Left cardiac atrium (tissue), 4 donors: ENCODE data around the gene CCDC70. TPM values are rescaled to one million over a fixed set of nuclear protein-coding genes. Genes with fewer than 3 reads are reported as not detected.

Experiments
- ATAC-seq, 2 donors: fragments of 200-7000 bp; cut with Tn5 transposase; one replicate each; pipeline ENCODE4 v1.9.1; 2020; ENCODE audit warnings: mild to moderate bottlenecking in 2 of 2, moderate library complexity in 2 of 2
- DNase-seq: peaks from one replicate; pipeline ENCODE4 v3.0.0-alpha.2; 2020
- intact Hi-C, 2 donors: fragments of 100-400 bp; cut with DNase I; formaldehyde crosslinking; loops; one replicate each; pipeline versions ENCODE4 v1.14.1 to v1.15.1; 2022 to 2023
- total RNA-seq, 2 donors: library from RNA; stranded (reverse); fragmentation: NEBNext Ultra II Directional; extraction: Animal tissue kit (Norgen Biotek cat#: 25700); gene quantifications; one replicate each; pipeline ENCODE4 v1.2.1, GENCODE V29; 2021
- donor health status: DM: no; HTN: yes; CAD: no.
- donor health status: DM: no; HTN: yes; CAD: no; lungs with severe emphysema.
- donor health status: DM: yes; HTN: yes; CAD: no.
- donor health status: Dilated cardiomyopathy.

The CCDC70 gene
- total RNA-seq, 2 donors from 2014 or later: not detected

DNA sequence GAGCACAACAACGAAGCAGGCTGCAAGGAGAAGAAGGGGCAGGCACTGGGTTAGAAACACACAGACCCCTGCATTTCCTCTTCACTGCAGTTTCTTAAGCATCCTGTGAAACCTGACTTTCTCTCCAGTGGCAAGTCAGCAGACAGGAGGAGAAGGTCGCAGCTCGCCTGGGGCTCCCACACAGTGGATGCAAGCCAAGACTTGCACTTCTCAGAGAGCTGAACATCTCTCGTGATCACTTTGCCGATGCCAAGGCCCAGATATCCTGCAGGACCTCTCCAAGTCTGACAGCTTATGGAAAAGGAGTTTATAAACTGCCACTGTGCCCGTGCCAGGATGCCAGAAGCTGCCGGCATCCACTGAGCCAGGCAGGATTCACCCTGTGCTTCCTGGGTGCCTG, 35.2 kb upstream of the CCDC70 start:
- DNase-seq: peak; percentile 75
- ATAC-seq: peak; percentile 77 to 84
- intact Hi-C loops: loop anchor here in 1 of 2 donors (5.0 kb wide), 1 partner anchor 171 kb away; no protein-coding TSS in a partner anchor

DNA sequence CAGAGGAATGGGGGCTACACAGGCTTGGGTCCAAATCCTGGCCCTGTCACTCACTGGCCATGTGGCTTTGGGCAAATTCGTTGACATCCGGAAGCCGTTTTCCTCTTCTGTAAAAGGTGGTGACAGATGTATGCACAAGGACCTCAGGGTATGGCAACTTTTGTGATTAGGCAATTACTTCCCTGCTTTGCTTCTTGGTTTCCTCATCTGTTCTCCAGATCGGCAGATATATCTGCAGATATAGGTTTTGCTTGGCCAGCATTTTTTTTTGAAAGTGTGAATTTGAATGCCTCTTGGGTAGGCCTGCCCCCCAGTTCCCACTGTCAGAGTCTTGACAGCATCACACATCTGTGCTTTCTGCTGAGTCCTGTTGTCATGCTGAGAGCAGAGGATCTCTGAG, 34.5 kb upstream of the CCDC70 start:
- ATAC-seq (no peak), DNase-seq (no peak)
- intact Hi-C loops: loop anchor here in 1 of 2 donors (5.0 kb wide), 1 partner anchor 170 kb away; no protein-coding TSS in a partner anchor

DNA sequence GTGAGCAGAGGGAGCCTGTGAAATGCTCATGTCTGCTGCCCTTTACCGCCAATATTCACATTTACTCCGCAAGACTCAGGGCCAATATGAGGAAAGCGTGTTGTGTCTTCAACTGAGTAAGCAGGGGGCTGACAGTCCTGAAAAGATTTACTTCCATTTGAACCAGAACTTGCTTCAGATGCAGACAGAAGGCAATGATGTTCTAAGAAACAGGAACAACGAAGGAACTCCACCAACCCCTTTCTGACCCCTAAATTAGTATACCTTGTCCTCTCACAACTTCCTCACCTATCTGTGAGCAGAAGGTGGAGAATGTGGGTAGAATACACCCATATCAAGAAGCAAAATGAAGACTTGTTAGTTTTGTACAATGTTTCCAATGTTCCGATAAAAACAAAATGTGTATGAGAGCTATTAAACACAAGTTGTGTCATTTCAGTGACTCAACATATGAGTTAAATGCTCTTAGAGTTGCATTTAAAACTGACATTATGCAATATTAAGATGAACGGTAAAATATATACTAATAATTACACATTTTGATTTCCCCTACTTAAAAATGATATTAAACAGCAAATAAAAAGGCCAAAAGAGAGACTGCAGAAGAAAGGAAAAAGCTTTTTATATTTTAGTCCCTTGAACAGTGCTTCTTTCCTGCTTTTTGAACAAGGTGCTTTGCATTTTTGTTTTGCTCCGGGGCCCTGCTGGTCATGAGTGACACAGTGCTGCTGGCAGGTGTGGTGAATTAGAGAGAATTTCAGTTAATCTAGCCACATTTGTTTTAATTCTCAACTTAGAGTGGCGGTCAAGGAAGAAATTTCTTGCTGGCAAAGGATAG, 32.8 kb upstream of the CCDC70 start:
- intact Hi-C loops: loop anchor here in 1 of 2 donors (5.0 kb wide), 1 partner anchor 168 kb away; no protein-coding TSS in a partner anchor
- DNase-seq: no peak
- no peak for ATAC-seq

DNA sequence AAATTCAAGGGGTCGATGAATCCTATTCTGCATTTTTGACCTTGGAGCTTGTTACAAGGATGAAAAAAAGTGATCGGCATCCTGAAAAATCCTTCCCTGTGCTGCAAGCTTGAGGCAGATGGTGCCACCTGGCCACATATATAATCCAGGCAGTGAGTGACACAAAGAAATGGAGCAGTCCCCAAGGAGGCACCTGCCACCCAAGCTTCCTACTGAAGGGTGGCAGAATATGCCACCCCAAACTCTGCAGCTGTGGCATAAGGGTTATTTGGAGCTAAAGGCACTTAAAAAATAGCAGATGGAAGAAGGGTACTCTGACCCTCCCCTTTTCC, 32.2 kb upstream of the CCDC70 start:
- ATAC-seq (no peak), DNase-seq (no peak)
- intact Hi-C loops: loop anchor here in 1 of 2 donors (5.0 kb wide), 1 partner anchor 168 kb away; no protein-coding TSS in a partner anchor

DNA sequence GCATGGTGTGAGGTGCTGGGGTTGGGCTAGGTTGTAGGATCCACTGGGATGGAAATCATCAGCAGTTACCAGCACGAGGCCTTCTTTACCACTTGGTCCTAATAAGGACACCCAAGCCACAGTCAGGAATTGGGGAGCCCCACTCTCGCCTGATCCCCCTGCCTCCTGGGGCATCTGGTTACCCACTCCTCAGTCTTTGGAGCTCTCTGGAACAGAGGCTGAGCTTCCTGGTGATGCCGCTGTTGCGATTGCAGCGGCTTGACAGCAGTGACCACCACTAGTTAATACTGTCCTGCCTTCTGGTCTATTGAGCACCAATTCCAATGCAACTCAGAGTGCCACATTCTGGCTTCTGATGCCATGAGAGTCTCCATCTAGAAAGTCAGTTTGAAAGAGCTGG, 30.2 kb upstream of the CCDC70 start:
- no peak for ATAC-seq
- intact Hi-C loops: no loop called here
- DNase-seq: no peak

DNA sequence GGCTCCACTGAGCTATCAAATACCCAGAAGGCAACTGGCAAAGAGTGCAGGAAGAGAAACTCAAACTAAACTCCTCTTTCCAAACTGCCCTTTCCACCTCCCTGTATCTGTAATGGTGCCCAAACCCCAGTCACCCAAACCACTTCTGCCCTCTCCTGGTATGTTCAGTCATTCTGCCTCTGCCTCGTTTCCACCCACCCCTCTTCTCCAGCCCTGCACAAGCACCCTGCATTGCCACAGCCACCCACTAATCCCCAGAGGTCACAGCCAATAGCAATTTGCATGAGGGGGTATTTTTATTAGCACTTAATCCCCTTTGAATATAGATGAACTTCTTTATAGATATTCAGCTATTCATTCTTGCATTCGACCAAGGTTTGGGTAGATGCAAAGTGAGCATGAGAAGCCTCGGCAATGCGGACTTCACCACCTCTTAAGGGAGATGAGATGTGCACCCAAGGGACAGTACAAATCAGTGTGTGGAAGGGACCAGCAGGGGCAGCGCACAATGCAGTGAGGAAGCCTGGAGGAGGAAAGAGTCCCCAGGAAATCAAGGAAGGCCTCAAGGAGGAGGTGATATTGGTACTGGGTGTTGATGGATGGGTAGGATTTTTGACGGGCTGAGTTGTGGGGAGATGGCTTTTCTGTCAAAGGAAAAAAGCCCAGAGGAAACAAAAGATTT, 29.2 kb upstream of the CCDC70 start:
- DNase-seq: no peak
- intact Hi-C loops: no loop called here
- ATAC-seq: peak; percentile 85 to 90

DNA sequence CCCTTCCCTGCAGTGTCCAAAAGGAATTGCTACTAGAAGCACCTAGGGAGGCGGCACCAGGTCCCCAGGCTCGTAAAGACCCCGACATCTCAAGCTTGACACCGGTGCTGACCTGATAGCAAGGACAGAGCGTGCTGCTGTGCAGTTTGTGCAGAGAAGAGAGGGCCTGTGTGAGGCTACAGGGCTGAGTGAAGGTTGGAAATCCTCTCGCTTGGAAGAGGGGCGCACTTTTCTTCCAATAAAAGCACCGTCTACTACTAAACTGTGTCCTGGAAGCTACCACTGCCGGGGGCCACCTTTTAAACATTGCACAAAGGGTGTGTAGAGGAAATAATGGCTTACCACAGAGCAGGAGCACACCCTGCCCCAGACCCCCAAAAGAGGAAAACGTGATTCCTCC, 27.8 kb upstream of the CCDC70 start:
- no peak for ATAC-seq

DNA sequence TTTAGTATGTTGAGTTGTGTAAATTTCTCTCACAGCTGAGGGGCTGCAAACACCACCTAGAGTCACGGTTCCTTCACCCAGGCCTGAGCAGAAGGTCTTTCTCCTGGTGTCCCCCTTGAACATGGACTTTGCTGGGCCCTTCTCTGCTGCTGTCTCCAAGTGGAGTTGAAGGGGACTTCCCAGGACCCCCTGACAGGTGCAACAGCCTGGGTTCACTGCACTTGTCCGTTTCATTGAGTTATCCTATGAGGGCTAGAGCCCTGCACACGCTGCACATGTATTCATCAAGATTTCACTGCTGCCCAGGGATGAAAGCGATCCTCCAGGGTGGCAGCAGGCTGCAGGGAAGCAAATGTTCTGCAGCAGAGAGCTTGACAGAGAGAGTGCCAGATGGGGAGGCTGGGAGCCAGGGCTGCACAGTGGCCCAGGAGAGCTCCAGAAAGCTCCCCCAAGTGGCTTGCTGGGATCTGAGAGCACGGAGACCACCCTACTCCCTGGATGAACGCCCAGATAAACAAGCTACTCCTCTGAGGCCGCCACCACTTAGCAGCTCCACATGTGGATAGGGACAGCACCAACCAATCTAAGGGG, 27.1 kb upstream of the CCDC70 start:
- DNase-seq (no peak), ATAC-seq (no peak)
- intact Hi-C loops: no loop called here

More for the DNA sequence above, 27.8 kb upstream of the CCDC70 start:
- no peak for DNase-seq
- intact Hi-C loops: no loop called here

DNA sequence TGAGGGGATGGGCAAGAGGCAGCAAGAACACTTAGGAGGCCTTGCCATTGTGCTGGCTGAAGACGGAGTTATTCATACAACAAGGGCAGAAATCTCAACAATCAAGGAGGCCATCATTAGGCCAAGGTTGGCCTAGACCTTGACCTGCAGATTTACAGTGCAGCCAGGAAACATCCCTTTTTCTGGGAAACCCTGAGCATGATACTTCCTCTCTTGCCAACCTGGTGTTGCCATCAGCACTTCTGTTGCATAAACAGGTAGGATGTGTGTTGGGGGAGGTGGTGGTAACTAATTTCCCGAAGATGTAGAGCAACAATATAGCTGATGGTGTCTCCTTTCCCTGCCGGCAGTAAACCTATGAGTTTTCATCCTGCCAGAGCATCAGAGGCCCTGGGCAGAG, 24.8 kb upstream of the CCDC70 start:
- DNase-seq (no peak), ATAC-seq (no peak)
- intact Hi-C loops: no loop called here

DNA sequence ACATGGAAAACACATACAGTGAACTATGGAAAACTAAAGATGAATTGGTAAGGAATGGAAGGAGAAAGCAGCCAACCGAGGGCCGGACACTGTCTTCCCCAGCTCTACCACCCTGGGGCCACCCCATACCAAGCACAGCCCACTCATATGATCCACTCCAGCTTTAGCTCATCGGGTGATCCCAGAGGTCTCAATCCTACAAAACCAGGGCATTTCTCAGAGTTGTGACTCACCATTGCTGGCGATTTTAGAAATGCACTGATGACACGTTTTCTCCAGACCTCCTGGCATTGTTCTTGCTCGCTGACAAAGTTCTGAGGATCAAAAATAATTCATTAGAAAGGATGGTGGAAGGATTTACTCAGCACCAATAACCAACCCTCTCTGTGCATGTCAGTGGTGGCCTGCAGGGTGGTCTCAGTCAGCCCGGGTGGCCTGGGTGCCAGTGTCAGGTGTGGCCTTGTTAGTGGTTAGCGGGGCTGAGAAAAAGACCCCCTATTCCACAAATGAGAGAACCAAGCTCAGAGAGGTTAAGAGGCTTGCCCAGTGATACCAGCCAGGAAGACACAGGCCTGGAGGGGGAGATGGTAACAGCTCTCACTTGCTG, 23.4 kb upstream of the CCDC70 start:
- DNase-seq: no peak
- intact Hi-C loops: no loop called here
- ATAC-seq: no peak

DNA sequence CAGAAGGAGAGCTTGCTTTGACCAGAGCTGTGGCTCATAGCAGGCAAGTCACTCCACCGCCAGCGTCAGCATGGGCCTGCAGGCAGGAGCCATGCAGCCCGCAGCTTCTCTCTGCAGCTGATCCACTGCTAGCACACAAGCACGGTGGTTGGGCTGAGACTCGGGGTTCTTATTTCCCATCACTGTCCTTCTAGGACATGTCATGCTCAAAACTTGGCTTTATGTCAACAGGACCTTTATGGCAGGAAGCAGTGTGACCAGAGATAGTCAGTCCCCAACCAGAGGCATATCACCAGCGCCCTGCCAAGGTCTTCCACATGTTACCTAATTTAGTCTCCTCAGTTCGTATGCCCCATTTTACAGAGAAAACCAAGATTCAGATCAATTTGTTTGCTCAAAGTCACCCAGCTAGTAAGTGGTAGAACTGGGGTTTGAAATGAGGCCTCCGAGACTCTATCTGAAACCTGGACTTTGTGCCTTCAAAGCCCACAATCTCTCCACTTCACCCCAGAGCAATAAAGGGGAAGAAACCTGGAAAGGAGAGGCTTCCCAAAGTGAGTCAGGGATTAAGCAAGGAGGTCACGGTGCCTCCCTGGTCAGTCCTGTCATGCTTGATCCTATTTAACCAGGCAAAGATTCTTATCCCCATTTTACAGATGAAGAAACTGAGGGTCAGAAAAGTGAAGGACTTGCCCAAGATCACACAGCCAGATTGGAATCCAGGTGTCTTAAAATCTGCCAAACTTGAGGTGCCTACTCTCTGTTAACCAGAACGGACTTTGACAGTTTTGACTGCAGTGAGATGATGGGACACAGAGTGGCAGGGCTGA, 21.8 kb upstream of the CCDC70 start:
- ATAC-seq: peak; percentile 28 to 45
- no peak for DNase-seq
- intact Hi-C loops: loop anchor here in 1 of 2 donors (10.0 kb wide), 1 partner anchor 285 kb away; the partner anchor contains the start of gene NEK5

DNA sequence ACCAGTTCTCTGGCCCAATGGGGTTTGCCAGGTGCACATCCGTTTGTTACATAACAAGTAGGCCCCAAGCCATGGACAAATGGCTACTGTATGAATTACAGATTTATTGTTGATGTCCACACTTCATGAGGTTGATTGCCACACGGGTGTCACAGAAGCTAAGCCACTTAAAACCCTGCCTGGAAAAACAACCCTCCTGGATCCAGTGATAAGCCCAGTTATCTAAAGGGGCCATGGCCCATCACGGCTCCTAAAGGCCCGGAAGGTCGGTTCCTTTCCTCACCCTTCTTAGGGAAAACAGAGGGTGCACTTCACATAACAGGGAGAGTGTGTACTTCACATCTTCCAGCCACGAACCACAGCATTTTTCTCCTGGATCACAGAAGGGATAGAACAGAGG, 20.9 kb upstream of the CCDC70 start:
- ATAC-seq: no peak
- intact Hi-C loops: loop anchor here in 1 of 2 donors (10.0 kb wide), 1 partner anchor 284 kb away; the partner anchor contains the start of gene NEK5
- DNase-seq: no peak

DNA sequence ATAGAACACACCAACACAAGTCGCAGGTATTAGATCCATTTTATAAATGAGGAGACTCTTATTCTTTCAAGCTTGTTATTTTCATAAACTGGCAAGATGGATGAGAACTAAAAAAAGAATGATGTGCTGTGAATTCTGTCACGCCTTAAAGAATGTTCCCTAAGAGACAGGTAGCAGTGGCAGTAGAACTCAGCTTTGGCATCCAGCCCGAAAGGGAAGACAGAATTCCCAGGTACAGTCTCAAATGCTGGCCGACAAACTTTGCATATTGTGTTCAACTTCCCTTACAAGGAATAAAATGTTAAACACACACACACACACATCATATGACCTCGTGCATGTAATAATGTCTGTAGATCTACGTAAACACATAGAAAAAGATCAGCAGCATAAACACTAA, 20.0 kb upstream of the CCDC70 start:
- intact Hi-C loops: loop anchor here in 1 of 2 donors (10.0 kb wide), 1 partner anchor 283 kb away; the partner anchor contains the start of gene NEK5
- no peak for ATAC-seq
- no peak for DNase-seq

DNA sequence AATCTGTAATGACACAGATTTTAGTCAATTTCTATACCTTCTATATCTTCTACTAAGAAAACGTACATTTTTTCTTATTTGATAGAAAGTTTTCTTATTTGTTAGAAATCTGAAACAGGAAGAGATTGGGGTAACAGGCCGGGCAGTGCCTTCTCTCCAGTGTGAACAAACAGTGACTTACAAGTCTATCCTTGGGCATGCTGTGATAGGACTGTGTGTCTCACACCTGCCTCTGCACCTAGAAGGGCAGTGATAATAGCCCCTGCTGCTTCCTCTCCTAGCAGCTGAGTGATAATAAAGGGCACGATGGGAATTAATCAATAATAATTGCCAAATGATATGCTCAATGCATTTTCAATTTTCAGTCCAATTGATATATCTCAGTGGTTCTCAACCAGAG, 18.2 kb upstream of the CCDC70 start:
- intact Hi-C loops: loop anchor here in 1 of 2 donors (10.0 kb wide), 1 partner anchor 281 kb away; the partner anchor contains the start of gene NEK5
- no peak for DNase-seq

DNA sequence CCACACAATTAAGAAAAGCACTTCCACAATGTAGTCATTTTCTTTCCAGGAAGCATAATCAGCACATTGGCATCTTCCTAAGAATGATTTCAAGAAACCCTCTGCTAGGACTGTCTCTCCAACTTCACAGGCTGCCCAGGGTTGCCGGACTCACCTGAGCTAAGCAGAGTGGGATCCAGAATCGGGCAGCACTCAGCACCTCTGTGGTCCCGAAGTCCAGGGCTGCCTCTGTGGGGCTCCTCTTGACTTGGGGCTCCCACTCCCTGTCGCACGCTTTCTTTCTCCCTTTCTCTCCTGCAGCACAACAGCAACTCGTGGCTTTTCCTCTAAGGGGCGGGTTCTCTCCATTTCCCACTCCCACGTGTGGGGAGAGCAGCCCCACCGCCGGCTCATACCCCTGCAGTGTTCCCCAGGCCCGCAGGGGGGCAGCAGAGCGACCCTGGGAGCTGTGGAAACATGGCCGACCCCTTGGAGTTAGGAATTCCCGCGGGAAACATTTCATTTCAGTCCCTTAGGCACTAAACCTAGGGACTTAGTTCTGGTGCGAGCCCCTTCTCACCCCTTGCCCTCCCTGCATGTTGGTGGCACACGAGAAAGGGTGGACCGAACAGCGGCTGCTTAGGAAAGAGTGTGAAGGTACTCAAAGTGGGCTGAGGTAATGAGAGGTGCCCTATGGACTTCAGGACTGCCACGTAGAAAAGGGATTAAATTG, 16.8 kb upstream of the CCDC70 start, which contains the start of gene TMEM272:
Gene TMEM272 (minus strand): TSS at position 316 of the 712 bp plus-strand sequence. CDS start 6,647 bp downstream, outside the sequence.
- intact Hi-C loops: loop anchor here in 1 of 2 donors (10.0 kb wide), 1 partner anchor 280 kb away; the partner anchor contains the start of gene NEK5
- peak; percentile 61 for DNase-seq

More for the DNA sequence above, 18.2 kb upstream of the CCDC70 start:
- no peak for ATAC-seq

DNA sequence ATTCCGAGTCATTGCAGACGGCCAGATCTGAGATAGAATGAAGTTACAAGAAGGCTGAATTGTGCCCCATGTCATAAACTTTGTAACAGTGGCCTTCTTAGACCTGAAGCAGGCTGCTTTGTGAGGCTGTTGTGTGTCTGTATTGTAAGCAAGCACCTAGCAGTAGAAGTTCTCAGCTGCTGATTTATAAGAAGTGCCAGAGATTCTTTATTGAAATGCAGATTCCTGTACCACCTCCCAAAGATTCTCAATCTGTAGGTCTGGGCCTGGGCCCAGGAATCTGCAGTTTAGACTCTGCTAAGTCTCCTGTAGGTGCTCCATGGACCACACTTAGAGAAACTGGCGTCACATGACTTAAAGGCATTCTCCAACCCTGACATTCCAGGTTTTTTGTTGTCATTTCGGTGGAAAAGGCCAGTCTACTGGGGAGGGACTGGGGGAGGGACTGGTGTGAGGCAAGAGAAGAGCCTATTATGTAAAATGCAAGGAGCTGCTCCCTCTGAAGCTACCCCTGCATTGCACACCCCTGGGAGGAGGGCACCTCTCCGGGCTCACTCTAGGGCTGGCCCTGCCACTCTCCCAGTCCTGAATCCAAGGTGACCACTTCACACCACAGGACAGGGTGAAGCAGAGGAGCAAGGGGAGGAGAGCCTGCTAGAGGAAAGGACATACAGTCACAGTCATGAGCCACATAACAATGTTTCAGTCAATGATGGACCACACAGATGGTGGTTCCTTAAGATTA, 16.0 kb upstream of the CCDC70 start:
- ATAC-seq: peak in 1 of 2 donors; percentile 9
- intact Hi-C loops: loop anchor here in 1 of 2 donors (10.0 kb wide), 1 partner anchor 279 kb away; the partner anchor contains the start of gene NEK5
- DNase-seq: no peak

More for the DNA sequence above, 16.8 kb upstream of the CCDC70 start, which contains the start of gene TMEM272:
- peak; percentile 84 to 90 for ATAC-seq

DNA sequence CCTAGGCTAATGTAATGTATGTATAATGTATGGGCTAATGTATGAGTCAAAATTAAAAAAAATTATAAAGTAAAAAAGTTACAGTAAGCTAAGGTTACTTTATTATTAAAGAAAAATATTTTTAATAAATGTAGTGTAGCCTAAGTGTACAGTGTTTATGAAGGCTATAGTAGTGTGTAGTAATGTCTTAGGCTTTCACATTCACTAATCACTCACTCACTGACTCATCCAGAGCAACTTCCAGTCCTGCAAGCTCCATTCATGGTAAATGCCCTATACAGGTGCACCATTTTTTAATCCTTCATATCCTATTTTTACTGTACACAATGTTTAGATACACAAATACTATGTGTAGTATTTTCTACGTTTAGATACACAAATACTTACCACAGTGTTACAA, 15.0 kb upstream of the CCDC70 start:
- DNase-seq (no peak), ATAC-seq (no peak)
- intact Hi-C loops: loop anchor here in 1 of 2 donors (10.0 kb wide), 1 partner anchor 278 kb away; the partner anchor contains the start of gene NEK5
